K562 (cell line): ENCODE results near the gene KCNMB2. TPM values are rescaled to one million over a fixed set of nuclear protein-coding genes. Genes with fewer than 3 reads are reported as not detected.

Source experiments
- ATF7 ChIP-seq: fragments of 450-650 bp; IDR thresholded peaks from 2 replicates; pipeline ENCODE4 v1.7.1; 2014; ENCODE audit warnings: mild to moderate bottlenecking, moderate library complexity
- ESRRB ChIP-seq: fragments of 250-450 bp; sonication (Bioruptor Pico); IDR thresholded peaks from 2 replicates; pipeline ENCODE4 v1.5.0; 2020; ENCODE audit warnings: mild to moderate bottlenecking, moderate library complexity, borderline replicate concordance
- GATAD2A ChIP-seq: fragments of 450-650 bp; IDR thresholded peaks from 2 replicates; pipeline ENCODE4 v1.6.1; 2017
- HNRNPK ChIP-seq: fragments of 200-400 bp; formaldehyde crosslinking; IDR thresholded peaks from one replicate; pipeline ENCODE4 v1.6.1; 2018; ENCODE audit warnings: mild to moderate bottlenecking, low read depth, low read length; ENCODE audit not compliant: poor library complexity, severe bottlenecking
- IFI16 ChIP-seq: fragments of 250-450 bp; sonication (Bioruptor Pico); IDR thresholded peaks from 2 replicates; pipeline ENCODE4 v2.1.2; 2022; ENCODE audit warnings: mild to moderate bottlenecking, inconsistent platforms
- KAT2B ChIP-seq: IDR thresholded peaks from one replicate; pipeline ENCODE4 v1.6.1; 2012; ENCODE audit warnings: low read depth, mild to moderate bottlenecking, control low read depth, inconsistent platforms, low read length, moderate library complexity
- MBD1 ChIP-seq: fragments of 250-450 bp; sonication (Bioruptor Pico); IDR thresholded peaks from 2 replicates; pipeline ENCODE4 v1.8.0; 2022; ENCODE audit warnings: inconsistent platforms
- MBD2 ChIP-seq: sonication (generic); IDR thresholded peaks from 2 replicates; pipeline ENCODE4 v1.6.1; 2016; ENCODE audit warnings: low read depth, borderline replicate concordance
- NEUROD1 ChIP-seq: fragments of 150-350 bp; IDR thresholded peaks from 2 replicates; pipeline ENCODE4 v1.6.1; 2014; ENCODE audit warnings: borderline replicate concordance, low read length, low read depth; ENCODE audit not compliant: partially characterized antibody
- REST ChIP-seq, 2 experiments: fragments of 450-650 bp; formaldehyde crosslinking in 1 of 2; IDR thresholded peaks; 2 replicates each; pipeline versions ENCODE4 v1.4.0 to v1.6.1; 2014 to 2020; ENCODE audit warnings: mild to moderate bottlenecking in 2 of 2, borderline replicate concordance in 1 of 2, low read depth in 1 of 2
- ZNF717 ChIP-seq: fragments of 250-450 bp; sonication (Bioruptor Pico); IDR thresholded peaks from 2 replicates; pipeline ENCODE4 v1.5.0; 2021
- polyA plus RNA-seq, 8 experiments: library from polyadenylated mRNA; depleted of rRNA in 4 of 8; stranded (reverse) in 5 of 8; unstranded in 3 of 8; fragments of >200 nt; fragmentation: Nextera tagmentation in 2 of 8; fragmentation: Illumina TruSeq in 1 of 8; extraction: Ambion mirVana in 2 of 8; extraction: Trizol in 1 of 8; gene quantifications; 2 replicates each; pipeline versions ENCODE4 v1.2.1 to v1.2.3, GENCODE V29; 2011 to 2014; ENCODE audit warnings: inconsistent platforms in 1 of 8, missing spikeins in 1 of 8
- total RNA-seq, 7 experiments: library from RNA; depleted of rRNA in 6 of 7; stranded (reverse); fragments of >200 nt in 6 of 7; fragmentation: Illumina TruSeq in 2 of 7; extraction: Trizol in 2 of 7; gene quantifications; 2 replicates each; pipeline versions ENCODE4 v1.2.1 to v1.2.3, GENCODE V29; 2011 to 2021; ENCODE audit warnings: low replicate concordance in 1 of 7

The KCNMB2 gene
- total and polyA plus RNA-seq, 9 of the 15 experiments (the other 6 are each of a cell fraction or from before 2014, with no cell fraction given): 0.04 to 0.15 TPM; not detected in 7

- no peak for TF ChIP-seq MBD1
- TF ChIP-seq REST (IDR thresholded peaks at IDR 0.05; ENCODE audit: borderline replicate concordance): no peak
- TF ChIP-seq REST (CRISPR knock-in tag; IDR thresholded peaks at IDR 0.05; ENCODE audit: low read depth): no peak
- no peak for TF ChIP-seq MBD2
- TF ChIP-seq HNRNPK: no peak
- TF ChIP-seq ATF7: no peak
- no peak for TF ChIP-seq NEUROD1
- TF ChIP-seq ESRRB (CRISPR knock-in tag): no peak
- TF ChIP-seq KAT2B: no peak
- no peak for TF ChIP-seq GATAD2A
- TF ChIP-seq ZNF717 (CRISPR knock-in tag): no peak
- TF ChIP-seq IFI16 (CRISPR knock-in tag): no peak
- TF ChIP-seq, all 486 proteins: peak for 0
Measured at GRCh38 chr3:178805741-178806140, 269.5 kb downstream of the KCNMB2 start (continued).
